ENCODE measurements around the gene NLRP3. TPM values are rescaled to one million over a fixed set of nuclear protein-coding genes. Genes with fewer than 3 reads are reported as not detected.

The NLRP3 gene
- total and polyA plus RNA-seq, 8 donors: 0.81 to 6.6 (median 1.5) TPM

- intact Hi-C loops (cut with DNase I): no loop called here
- no peaks in the 10 kb centered on the region for H3K27me3 ChIP-seq
- peak overlapping the region in 1 of 2 donors; percentile 23 for H3K27ac ChIP-seq
- H3K9me3 ChIP-seq: no peaks in the 10 kb centered on the region
- H3K4me3 ChIP-seq: no peak overlapping the region
- DNase-seq (peak in 1 of 4 donors; percentile 49), ATAC-seq (no peak)
- H3K36me3 ChIP-seq: no peaks in the 10 kb centered on the region
- TF ChIP-seq CTCF (IDR thresholded peaks at IDR 0.05): no peak
- H3K4me1 ChIP-seq: peaks cover 0 to 62% of the 10 kb centered on the region in 2 donors
Observed at GRCh38 chr1:247411621-247412327, 4.2 kb upstream of the NLRP3 start.

DNA sequence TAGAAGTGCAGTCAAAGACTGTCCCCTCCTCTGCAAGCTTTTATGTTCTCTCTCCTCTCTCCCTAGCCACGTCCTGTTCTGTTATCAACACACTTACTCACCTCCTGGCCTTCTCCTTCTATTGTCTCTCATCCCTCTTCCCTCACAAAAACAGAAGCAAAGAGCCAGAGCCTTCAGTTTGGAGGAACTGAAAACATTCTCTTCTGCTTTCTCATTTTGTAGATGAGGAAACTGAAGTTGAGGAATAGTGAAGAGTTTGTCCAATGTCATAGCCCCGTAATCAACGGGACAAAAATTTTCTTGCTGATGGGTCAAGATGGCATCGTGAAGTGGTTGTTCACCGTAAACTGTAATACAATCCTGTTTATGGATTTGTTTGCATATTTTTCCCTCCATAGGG, 1.9 kb downstream of the NLRP3 start:
- peak overlapping the region in 1 of 2 donors; percentile 82 for H3K27ac ChIP-seq
- peaks cover 0 to 58% of the 10 kb centered on the region in 2 donors for H3K4me1 ChIP-seq
- TF ChIP-seq CTCF (IDR thresholded peaks at IDR 0.05): no peak
- intact Hi-C loops (cut with DNase I): no loop called here
- H3K36me3 ChIP-seq: peaks cover 0 to 2% of the 10 kb centered on the region in 2 donors
- no peaks in the 10 kb centered on the region for H3K9me3 ChIP-seq
- peak overlapping the region in 1 of 2 donors; percentile 44 for H3K4me3 ChIP-seq
- ATAC-seq (peak; percentile 27), DNase-seq (no peak)
- peaks cover 0 to 4% of the 10 kb centered on the region in 2 donors for H3K27me3 ChIP-seq

GRCh38 chr1:247419336-247419735, 3.4 kb downstream of the NLRP3 start:
- peaks cover 0 to 4% of the 10 kb centered on the region in 2 donors for H3K27me3 ChIP-seq
- H3K4me1 ChIP-seq: peaks cover 0 to 58% of the 10 kb centered on the region in 2 donors
- H3K36me3 ChIP-seq: peaks cover 0 to 17% of the 10 kb centered on the region in 2 donors
- DNase-seq: no peak
- intact Hi-C loops (cut with DNase I): no loop called here
- no peaks in the 10 kb centered on the region for H3K9me3 ChIP-seq
- TF ChIP-seq CTCF (IDR thresholded peaks at IDR 0.05): no peak
- peak overlapping the region in 1 of 2 donors; percentile 44 for H3K4me3 ChIP-seq
- ATAC-seq: no peak
- H3K27ac ChIP-seq: no peak overlapping the region

GRCh38 chr1:247421074-247421473, 5.1 kb downstream of the NLRP3 start:
- Histone ChIP-seq H3K27me3 (peaks cover 0 to 4% of the 10 kb centered on the region in 2 donors), H3K9me3 (no peaks in the 10 kb centered on the region), H3K36me3 (peaks cover 0 to 35% of the 10 kb centered on the region in 2 donors), H3K4me3 (peak overlapping the region in 1 of 2 donors; percentile 44), H3K27ac (no peak overlapping the region), H3K4me1 (peaks cover 0 to 42% of the 10 kb centered on the region in 2 donors)
- ATAC-seq: peak; percentile 17
- intact Hi-C loops (cut with DNase I): no loop called here
- DNase-seq: no peak
- no peak for TF ChIP-seq CTCF (IDR thresholded peaks at IDR 0.05)

DNA sequence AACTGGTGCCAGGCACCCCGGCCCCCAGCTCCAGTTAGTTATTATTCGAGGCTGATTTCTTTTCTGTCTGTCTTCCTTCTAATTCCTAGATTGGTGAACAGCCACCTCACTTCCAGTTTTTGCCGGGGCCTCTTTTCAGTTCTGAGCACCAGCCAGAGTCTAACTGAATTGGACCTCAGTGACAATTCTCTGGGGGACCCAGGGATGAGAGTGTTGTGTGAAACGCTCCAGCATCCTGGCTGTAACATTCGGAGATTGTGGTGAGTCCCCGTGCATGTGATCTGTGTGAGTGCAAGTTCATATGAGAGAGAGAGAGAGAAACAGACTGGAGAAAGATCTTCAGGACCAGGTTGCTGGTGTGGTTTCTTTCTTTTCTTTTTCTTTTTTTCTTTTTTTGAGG, 13.5 kb downstream of the NLRP3 start:
- Histone ChIP-seq H3K4me3 (no peak overlapping the region), H3K36me3 (peaks cover 0 to 44% of the 10 kb centered on the region in 2 donors), H3K9me3 (no peaks in the 10 kb centered on the region), H3K27me3 (no peaks in the 10 kb centered on the region), H3K27ac (no peak overlapping the region), H3K4me1 (peaks cover 0 to 22% of the 10 kb centered on the region in 2 donors)
- no peak for TF ChIP-seq CTCF (IDR thresholded peaks at IDR 0.05)
- no peak for ATAC-seq
- no peak for DNase-seq
- intact Hi-C loops (cut with DNase I): no loop called here
